NCI-H345 treated with DMSO at 0.1 percent for 48 hours (cell line): Measurements from ENCODE around the gene PLPPR5.

ENCODE experiments used
- DNase-seq: peaks from one replicate; lab custom pipeline; 2025; ENCODE audit not compliant: unreplicated experiment; lab: John Stamatoyannopoulos, UW

The PLPPR5 gene

GRCh38 chr1:98860329-98860728, 144.3 kb downstream of the PLPPR5 start:
- DNase-seq: no peak

- DNase-seq: no peak
Observed at GRCh38 chr1:98854137-98854536, 150.5 kb downstream of the PLPPR5 start.

- no peak for DNase-seq
Observed at GRCh38 chr1:98849969-98850636, 154.6 kb downstream of the PLPPR5 start.

GRCh38 chr1:98842241-98842640, 162.4 kb downstream of the PLPPR5 start:
- no peak for DNase-seq
